ENCODE data around the gene TMEM273.

The TMEM273 gene, protein sequence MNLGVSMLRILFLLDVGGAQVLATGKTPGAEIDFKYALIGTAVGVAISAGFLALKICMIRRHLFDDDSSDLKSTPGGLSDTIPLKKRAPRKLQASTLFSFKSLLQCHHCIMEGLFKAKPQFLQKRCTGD

DNA sequence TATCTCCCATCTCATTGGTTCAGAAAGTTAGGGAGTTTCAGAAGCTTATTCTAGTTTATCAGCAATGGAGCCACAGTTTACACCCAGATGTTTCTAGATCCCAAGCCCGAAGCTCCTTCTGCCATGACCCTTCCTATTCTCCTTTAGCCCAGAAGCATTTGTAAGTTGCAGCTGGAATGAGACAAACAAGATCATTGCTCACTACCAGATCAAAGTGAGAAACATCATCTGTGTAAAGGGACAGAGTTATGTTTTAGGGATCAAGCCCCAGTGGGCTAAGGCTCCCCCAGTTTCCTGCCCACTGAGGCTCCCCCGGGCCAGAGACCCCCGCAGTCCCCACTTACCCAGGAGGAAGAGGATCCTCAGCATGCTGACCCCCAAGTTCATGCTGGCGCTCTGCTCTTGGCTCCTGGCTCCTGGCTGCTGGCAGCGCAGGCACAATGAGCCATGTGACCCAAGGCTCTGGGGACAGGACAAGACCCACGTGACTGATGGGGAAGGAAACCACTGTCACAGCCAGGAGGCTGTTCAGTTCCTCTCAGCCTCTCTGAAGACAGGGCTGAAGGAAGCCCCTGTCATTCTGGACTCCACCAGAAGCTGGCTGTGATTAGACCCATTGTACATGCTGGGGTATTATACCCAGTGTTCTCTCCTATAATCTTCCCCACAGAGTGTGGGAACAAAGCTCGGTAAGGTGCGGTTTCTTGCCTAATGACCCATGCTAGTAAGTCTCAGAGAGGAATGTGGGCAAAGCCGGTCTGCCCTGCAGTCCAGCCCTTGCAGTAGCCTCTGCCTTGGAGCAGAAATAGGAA, at the start of gene TMEM273:
Gene TMEM273, minus strand, starts transcription at position 442 of the 812 bp plus-strand sequence. Its CDS starts 55 bp downstream, at position 387.
- no peak for DNase-seq (ENCODE audit: low read depth in 2 of 2)

DNA sequence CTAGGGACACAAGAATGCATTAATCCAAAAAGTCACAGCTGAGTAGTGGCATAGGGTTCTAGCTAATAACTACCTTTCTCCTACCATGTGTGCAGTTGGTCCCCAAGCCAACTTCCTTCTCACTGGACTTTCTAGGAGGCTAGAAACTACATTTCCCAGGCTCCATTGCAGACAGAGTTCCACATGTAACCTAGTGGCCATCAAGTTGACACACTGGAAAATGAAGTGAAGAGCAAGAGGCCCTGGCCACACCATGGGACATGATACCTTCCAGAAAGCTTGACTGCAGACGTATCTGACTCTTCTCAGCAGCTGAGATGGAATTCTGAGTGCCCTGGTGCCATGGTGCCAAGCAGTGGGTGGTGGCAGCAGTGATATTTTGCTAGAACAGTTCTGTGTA, 49.8 kb upstream of the TMEM273 start:
- DNase-seq (ENCODE audit: low read depth in 2 of 2) = no peak

DNA sequence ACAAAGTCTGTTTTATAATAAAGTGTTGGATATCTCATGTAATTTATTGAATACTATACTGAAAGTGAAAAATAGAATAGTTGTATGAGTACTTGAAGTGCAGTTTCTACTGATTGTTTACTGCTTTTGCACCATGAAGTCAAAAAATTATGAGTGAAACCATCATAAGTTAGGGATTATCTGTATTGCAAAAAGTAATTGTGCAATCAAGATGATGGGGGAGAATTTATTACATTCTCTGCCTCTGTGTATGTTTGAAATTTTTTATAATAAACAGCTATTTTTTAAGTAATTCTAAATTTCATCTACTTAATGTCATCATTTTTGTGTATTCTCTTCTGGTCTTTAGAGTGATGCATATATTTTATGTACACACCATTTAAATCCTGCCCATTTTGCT, 47.2 kb upstream of the TMEM273 start:
- DNase-seq (ENCODE audit: low read depth in 2 of 2) = no peak

DNA sequence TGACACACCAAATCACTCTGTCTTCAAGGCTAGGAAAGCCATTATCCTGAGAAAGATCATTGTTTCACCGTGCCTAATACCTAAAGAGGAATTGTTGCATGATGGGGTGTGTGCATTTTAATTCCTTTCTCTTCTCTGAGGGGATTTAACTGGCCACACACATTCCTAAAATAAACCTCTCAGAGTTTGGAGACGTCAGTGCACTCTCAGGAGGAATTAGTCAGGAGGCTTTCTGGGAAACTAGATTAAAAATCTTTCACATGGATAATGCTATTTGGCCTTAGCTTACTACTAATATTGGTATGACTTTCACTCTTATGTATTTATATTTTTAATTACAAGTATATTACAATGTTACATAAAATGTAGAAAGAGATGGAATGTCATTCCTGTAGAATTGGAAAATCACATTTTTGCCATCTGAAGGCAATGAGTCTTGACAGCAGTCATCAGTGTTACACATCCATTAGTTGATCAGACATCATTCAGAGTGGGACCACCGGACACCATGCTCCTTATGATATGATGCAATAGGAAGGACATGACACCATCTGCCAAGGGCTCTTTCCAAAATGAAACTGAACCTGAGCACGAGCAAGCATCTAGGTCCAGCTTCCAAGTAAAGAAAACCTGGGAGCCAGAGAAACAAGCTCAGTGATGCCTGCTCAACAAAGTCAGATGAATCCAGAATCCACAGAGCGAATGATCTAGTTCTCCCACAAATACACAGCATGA, 43.1 kb upstream of the TMEM273 start:
- DNase-seq (ENCODE audit: low read depth in 2 of 2) = no peak

DNA sequence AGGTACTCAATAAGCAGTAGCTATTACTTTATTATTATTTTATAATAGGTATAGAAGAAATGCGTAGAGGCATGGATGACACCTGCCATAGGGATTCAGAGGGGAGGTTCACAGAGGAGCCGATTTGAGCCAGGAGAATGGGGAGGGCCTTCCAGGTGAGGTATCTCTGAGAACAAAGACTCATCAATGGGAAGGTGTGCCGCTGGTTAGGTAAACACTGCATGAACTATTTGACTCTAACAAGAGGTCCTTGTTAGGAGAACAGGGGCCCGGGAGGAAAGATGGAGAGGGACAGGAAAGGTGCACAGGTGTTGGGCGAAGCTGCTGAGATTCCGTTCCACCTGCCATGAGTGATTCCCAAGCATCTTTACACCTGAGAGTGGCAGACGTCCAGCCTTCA, 41.8 kb upstream of the TMEM273 start:
- DNase-seq (ENCODE audit: low read depth in 2 of 2) = no peak

DNA sequence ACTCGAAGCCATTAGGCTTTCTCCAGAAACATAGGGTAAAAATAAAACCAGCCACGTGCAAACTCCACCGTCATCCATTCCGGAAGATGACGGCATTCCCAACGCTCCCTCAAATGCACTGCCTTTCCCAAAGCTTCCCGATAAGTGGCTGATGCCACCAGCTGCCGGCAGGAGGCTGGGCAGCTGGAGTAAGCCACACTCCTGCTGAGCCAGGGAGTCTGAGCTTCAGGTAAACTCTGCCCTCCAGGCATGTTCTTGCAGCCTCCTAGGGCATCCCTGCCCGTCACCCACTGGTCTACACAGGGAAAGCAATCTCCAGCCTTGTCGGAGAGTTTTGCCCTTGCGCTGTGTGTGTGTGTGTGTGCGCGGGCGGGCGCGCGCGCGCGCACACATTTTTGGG, 40.5 kb upstream of the TMEM273 start:
- no peak for DNase-seq (ENCODE audit: low read depth in 2 of 2)

DNA sequence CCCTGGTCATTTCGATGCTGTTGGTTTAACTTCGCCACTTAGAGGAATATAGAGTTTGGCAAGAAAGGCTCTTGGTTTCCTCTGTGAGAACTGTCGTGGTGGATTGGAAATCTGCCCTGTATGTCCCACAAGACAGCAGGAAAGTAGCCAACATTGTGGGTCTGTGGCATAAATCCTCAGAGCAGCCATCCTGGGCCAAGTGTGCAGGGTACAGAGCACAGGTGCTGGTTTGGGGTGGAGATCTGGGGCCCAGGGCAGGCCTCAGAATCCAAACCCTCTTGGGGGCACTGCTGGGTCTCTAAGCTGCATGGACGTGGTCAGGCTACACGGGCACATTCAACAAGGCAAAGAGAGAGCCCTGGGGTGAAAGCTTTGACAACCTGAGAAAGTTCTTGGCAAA, 39.2 kb upstream of the TMEM273 start:
- no peak for DNase-seq (ENCODE audit: low read depth in 2 of 2)

DNA sequence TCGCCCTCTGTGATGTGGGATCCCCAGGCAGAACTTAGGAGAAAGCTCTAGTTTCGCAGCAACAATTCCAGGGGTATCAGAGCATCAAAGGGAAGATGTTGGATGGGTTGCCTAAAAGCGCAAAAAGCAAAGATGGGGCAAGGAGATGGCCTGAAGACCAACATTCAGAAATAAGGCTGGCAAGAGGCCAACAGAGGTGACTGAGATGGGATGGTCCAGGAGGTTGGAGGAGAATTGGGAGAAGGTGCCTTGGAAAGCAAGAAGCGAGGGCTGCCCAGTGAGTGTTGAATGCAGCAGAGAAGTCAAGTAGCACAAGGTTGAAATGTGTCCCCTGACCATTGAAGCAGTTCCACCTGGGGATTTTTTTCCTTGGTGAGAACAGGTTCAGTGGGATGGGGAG, 38.4 kb upstream of the TMEM273 start:
- no peak for DNase-seq (ENCODE audit: low read depth in 2 of 2)

DNA sequence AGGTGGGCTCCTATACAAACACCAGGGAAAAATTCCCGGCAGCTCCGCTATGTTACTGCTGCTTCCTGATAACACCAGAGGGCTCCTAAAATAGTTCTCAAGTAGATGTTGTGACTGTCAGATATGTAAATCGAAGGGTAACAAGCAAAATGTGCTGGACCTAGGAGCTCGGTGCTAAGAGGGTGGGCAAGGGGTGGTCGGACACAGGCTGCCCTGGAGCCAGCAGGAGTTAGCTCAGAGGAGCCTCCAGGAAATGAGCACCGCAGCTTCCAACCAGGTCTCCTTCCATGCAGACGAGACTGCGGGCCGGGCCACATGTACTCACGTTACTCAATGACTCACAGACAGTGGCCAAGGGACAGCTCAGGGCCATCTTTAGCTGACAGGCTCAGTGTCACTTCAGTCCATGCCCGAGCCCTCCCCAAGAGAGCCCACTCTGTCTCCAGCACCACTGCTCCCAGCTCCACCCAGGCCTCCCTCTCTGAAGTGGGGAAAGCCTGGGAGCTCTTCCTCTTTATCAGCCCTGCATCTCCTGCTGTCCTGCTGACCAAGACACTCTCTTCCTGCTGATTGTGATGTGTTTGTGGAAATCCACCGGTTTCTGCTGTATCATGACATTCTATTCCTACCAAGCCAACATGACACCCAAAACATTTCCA, 37.2 kb upstream of the TMEM273 start:
- DNase-seq (ENCODE audit: low read depth in 2 of 2) = no peak

DNA sequence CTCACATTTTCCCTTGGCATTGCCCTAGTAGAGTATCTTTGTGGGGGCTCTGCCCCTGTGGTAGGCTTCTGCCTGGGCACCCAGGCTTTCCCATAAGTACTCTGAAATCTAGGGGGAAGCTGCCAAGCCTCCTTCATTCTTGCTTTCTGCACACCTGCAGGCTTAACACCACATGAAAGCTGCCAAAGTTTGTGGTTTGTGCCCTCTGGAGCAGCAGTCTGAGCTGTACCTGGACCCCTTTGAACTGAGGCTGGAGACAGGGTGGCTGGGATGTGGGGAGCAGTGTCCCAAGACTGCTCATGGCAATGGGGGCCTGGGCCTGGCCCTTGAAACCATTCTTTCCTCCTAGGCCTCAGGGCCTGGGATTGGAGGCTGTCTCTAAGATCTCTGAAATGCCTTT, 35.0 kb upstream of the TMEM273 start:
- DNase-seq (ENCODE audit: low read depth in 2 of 2) = no peak

DNA sequence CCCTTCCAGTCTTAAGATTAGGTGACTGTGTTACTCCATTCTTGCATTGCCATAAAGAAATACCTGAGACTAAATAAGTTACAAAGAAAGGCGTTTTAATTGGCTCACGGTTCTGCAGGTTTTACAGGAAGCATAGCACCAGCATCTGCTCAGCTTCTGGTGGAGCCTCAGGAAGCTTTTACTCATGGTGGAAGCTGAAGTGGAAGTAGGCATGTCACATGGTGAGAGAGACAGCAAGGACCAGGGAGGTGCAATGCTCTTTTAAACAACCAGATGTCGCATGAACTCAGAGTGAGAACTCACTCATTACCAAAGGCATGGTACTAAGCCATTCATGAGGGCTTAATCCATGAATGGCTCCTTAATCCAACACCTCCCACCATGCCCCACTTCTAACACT, 34.0 kb upstream of the TMEM273 start:
- no peak for DNase-seq (ENCODE audit: low read depth in 2 of 2)

DNA sequence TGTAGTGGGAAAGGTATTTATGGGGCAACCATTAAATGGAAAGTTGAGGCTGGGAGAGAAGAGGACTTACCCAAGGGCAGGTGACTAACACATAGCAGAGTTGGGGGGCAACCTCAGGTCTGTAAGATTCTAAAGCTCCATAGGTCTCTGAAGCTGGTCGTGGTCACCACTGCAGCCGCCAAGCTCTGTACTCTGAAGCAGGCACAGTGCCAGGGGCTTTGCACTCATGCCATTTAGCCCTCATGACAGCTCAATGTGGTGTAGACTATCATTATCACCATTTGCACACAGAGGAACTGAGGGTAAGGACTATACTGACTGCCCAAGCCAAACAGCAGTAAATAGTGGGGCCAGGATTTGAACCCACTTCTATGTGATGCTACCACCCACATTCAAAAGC, 32.5 kb upstream of the TMEM273 start:
- DNase-seq (ENCODE audit: low read depth in 2 of 2) = no peak

DNA sequence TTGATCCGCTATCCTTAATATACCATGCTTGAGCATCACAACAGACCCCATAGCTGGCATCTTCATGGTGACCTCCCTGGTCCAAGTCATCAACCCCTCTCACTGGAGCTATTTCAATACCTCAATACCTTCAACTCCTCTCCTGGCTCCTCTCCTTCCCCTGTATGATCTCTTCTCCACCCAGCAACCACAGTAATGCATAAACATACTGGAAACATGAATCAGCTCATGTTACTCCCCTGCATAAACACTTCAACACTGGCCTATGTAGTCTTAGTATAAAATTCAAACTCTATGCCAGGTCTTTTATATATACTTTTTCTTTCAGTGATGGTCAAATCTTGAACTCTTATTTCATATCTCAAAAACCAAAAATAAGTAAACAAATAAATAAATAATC, 31.8 kb upstream of the TMEM273 start:
- DNase-seq (ENCODE audit: low read depth in 2 of 2) = no peak

DNA sequence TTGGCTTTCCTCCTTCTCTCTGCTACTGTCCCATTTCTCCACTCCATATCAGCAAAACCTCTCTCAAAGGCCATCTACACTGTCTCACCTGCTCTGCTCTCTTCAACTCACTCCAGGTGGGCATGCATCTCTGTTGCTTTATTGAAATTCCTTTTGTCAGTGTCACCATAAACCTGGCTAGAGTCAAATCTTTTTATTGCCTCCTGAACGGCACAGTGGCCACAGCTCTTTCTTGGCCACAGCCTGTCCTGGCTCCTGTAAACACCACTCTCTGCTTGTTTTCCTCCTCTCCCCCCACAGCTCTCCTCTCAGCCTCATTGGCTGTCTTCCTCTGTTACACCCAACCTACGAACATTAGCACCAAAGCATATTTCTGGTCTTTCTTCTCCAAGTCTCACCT, 31.1 kb upstream of the TMEM273 start:
- no peak for DNase-seq (ENCODE audit: low read depth in 2 of 2)

DNA sequence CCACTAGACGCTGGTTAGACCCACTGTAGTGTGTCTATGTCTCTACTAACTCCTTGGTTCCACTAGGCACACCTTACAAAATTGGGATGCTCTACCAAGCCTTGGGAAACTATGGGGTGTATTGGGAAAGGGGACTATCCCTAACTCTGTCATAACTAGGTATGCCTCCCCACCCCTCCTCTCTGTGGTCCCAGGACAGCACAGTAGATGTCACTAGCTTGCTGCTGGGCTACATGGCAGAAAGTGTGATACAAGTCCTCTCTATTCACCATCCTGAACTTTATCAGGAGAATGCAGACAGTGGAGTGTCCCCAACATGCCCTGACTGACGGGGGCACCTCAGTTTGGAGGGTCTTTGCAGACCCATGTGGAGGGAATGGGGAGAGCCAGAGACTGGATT, 30.3 kb upstream of the TMEM273 start:
- no peak for DNase-seq (ENCODE audit: low read depth in 2 of 2)

DNA sequence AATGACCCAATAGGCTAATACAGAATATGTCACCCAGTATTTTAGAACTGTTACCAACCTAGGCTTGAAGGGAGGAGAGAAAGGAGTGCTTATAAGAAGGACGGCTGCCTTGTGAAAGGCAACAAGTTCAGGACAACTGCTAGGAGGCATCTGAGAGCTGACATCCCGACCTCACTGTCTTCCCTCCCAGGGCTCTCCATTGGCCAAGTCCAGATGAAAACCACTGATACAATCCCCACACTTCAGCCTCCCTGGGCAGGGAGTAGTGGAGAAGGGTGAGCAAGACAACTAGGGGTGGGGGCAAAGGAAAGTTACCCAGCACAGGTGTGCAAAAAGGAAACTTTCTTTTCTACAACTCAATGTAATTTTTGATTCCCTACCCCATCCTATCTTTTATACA, 29.5 kb upstream of the TMEM273 start:
- DNase-seq (ENCODE audit: low read depth in 2 of 2) = no peak

DNA sequence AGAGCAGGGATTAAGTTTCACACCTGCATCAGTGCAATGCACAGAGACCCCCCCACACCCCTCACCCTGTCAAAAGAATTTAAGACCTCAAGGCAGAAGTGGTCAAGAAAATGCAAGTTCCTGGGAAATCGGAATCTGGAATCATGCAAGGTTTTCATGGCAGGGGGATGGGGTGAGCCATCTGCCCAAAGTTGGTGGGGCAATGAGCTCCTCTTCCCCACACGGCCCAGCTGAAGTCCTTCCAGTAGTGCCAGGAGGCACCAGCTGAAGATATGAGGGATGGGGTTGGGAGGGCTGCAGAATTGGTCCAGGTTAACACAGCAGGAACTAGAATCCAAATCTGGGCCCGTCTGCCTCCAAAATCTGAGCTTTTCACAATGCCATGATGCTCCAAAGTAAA, 25.0 kb upstream of the TMEM273 start:
- DNase-seq (ENCODE audit: low read depth in 2 of 2) = no peak

DNA sequence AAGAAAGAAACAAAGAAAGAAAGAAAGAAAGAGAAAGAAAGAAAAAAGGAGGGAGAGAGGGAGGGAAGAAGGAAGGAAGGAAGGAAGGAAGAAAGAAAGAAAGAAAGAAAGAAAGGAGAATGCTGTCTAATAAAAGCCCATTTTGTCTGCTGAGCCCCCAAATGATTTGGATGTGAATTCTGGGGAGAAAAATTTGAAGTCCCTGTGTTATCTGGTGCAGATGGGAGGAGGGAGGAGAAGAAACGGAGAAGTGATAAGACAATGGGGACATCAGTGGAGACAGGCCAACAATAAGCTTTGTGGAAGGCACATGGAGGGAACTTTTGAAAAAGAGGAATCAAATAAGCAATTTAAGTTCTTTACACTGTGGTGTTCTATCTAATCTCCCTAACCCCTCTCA, 24.6 kb upstream of the TMEM273 start:
- no peak for DNase-seq (ENCODE audit: low read depth in 2 of 2)

DNA sequence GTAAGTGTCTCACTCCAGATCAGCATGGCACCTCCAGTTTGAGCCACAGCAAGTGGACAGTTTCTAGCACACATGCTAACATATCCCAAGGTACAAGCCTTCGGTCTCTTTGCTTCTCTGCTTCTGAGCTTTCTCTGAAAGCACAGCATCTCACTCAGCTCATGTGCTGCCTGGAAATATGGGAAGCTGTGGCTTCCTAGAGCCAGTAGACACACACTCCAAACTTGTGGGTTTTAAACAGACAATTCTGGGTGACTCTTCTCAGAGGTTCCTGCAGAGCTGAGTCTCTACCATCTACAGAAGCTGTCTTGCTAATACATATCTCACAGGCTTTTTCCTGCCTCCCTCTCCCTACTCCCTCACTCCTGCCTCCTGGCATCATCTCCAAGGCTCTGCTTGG, 23.9 kb upstream of the TMEM273 start:
- DNase-seq (ENCODE audit: low read depth in 2 of 2) = no peak

DNA sequence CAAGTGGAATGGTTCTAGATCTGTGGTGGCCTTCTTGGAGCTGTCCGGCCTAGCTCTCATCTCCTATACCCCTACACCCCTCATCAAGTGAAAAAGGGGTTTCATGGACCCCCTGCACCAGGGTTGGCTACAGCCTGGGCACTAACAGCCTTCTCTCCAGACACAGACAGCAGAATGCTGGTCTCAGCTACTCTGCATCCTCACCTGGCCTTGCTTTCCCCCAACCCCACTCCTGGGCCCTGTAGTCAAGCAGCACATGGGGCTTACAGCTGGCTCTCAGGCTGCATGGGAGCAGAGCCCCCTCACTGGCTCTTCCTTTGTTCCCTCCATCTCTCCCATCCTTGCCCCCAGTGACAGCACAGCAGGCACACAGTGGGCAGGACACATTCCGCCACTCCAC, 20.8 kb upstream of the TMEM273 start:
- DNase-seq (ENCODE audit: low read depth in 2 of 2) = no peak

DNA sequence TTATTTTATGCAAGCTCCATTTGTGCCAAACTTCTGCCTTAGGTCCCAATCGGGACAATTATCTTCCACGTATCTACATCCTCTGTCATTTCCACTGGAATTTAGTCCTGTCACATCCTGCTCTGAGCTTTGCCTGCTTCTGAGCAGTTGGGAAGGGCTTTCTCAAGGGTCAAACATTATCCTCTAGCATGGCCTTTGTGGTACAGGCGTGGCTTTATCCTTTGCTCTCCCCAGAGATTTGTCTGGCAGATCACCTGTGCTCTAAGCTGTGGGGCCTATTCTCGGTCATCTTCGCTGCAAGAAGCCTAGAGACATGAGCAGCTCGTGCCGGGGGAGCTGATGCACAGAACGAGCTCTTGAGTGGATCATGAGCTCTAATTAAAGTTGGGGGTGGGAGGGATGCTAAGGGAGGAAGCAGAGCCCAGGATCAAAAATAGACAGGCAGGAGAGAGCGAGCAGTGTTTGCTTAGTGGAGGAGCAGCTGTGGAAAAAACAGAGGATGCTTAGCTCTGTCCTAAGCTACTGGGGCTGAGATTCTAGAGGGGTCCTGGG, 19.8 kb upstream of the TMEM273 start:
- DNase-seq (ENCODE audit: low read depth in 2 of 2) = no peak

DNA sequence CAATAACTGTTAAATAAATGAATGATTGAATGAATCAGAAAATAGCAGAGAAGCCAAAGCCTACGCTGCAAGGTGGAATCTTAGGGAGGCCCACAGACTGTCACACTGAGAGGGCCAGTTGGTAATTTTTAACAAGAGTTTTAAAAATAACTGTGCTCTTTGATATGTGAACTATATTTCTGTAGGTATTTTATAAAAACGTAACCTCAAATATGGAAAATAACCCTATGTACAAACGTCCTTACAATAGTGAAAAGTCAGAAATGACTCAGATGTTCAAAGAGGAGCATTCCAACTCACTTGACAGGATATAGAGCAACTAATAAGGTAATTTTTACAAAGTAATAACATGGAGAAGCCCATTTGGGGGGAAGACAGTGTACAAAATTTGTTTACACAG, 18.9 kb upstream of the TMEM273 start:
- DNase-seq (ENCODE audit: low read depth in 2 of 2) = no peak
